Tibial nerve (tissue), 4 donors: ENCODE results near the gene ASTN2.

Experiments used
- EP300 ChIP-seq, 2 donors: sonication (generic); formaldehyde crosslinking; IDR thresholded peaks; one replicate each; pipeline ENCODE4 v1.6.1; 2017; ENCODE audit warnings: antibody characterized with exemption in 2 of 2, mild to moderate bottlenecking in 1 of 2
- POLR2A ChIP-seq, 2 donors: fragments of 450-650 bp; IDR thresholded peaks; one replicate each; pipeline ENCODE4 v1.6.1; 2017; ENCODE audit warnings: antibody characterized with exemption in 2 of 2, mild to moderate bottlenecking in 2 of 2, moderate library complexity in 2 of 2
- TF ChIP-seq, protein P1 (sequence below), 5 experiments: fragments of 200-600 bp in 3 of 5; fragments of 450-650 bp in 2 of 5; sonication (generic) in 3 of 5; IDR thresholded peaks; one replicate each; pipeline ENCODE4 v1.5.1; 2016 to 2019; ENCODE audit warnings: antibody characterized with exemption in 5 of 5, mild to moderate bottlenecking in 3 of 5, moderate library complexity in 2 of 5

DNA sequence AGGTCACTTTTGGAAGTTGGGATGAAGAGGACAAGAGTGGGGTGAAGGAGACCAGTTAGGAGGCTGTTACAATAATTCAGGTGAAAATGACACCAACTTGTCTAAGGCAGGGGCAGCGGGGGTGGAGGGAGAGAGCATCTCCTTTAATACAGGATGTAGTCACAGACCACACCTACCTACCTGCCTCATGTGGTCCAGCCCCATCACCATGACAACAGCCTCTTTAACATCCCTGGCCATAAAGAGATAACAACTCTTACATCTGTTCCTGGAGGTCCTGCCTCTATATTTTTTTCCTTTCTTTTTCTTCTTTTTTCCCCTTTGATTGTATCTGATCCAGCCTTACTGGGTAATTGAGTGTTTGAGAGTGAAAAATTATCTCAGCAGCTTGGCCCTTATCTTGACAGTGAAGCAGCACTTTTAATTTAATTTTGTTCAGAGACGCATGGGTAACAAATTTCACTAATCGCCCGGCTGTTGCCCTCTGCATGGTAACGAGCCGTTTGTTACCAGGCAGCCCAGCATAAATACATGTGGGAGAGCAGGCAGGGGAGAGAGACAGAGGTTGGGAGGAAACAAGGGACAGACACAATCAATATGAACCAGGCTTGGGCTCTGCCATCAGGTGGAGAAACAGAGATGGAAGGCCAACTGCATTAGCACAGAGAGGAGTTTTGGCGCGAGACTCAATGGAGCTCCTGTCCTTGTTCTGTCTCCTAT is 338.1 kb downstream of the ASTN2 start:
- TF ChIP-seq POLR2A (IDR thresholded peaks at IDR 0.05) = no peak
- TF ChIP-seq, protein P1, sequence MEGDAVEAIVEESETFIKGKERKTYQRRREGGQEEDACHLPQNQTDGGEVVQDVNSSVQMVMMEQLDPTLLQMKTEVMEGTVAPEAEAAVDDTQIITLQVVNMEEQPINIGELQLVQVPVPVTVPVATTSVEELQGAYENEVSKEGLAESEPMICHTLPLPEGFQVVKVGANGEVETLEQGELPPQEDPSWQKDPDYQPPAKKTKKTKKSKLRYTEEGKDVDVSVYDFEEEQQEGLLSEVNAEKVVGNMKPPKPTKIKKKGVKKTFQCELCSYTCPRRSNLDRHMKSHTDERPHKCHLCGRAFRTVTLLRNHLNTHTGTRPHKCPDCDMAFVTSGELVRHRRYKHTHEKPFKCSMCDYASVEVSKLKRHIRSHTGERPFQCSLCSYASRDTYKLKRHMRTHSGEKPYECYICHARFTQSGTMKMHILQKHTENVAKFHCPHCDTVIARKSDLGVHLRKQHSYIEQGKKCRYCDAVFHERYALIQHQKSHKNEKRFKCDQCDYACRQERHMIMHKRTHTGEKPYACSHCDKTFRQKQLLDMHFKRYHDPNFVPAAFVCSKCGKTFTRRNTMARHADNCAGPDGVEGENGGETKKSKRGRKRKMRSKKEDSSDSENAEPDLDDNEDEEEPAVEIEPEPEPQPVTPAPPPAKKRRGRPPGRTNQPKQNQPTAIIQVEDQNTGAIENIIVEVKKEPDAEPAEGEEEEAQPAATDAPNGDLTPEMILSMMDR (IDR thresholded peaks at IDR 0.05) = no peak
- no peak for TF ChIP-seq EP300 (IDR thresholded peaks at IDR 0.05)
